Nephron (organoid): ENCODE measurements around the gene ACVR2A.

ENCODE experiments used
- H3K27ac Mint-ChIP-seq, 3 experiments: 2 replicates each; pipeline ENCODE4 v1.8.0; 2020; ENCODE audit warnings: mixed read lengths in 3 of 3, mild to moderate bottlenecking in 2 of 3, moderate library complexity in 1 of 3
- H3K27me3 Mint-ChIP-seq: 2 replicates; pipeline ENCODE4 v1.8.0; 2021; ENCODE audit warnings: low read depth, mild to moderate bottlenecking, moderate library complexity, mixed read lengths
- H3K36me3 Mint-ChIP-seq: 2 replicates; pipeline ENCODE4 v1.8.0; 2020; ENCODE audit warnings: low read depth, mixed read lengths
- H3K4me1 Mint-ChIP-seq: 2 replicates; pipeline ENCODE4 v1.8.0; 2020; ENCODE audit warnings: mixed read lengths
- H3K4me3 Mint-ChIP-seq, 3 experiments: 2 replicates each; pipeline ENCODE4 v1.8.0; 2020; ENCODE audit warnings: mild to moderate bottlenecking in 3 of 3, mixed read lengths in 3 of 3, moderate library complexity in 2 of 3
- H3K9me3 Mint-ChIP-seq: 2 replicates; pipeline ENCODE4 v1.8.0; 2020; ENCODE audit warnings: mixed read lengths
- CTCF ChIP-seq, 3 experiments: fragments of 200-600 bp; sonication (generic); IDR thresholded peaks; one replicate each; pipeline ENCODE4 v1.5.0; 2021; ENCODE audit warnings: antibody characterized with exemption in 3 of 3; ENCODE audit not compliant: unreplicated experiment in 3 of 3

The ACVR2A gene

GRCh38 chr2:147850838-147851237 is 6.0 kb downstream of the ACVR2A start:
- peaks cover 4% of the 10 kb centered on the region for H3K36me3 Mint-ChIP-seq
- peaks cover 59% of the 10 kb centered on the region for H3K4me1 Mint-ChIP-seq
- H3K9me3 Mint-ChIP-seq, result no peaks in the 10 kb centered on the region
- H3K27me3 Mint-ChIP-seq, result no peaks in the 10 kb centered on the region
- H3K4me3 Mint-ChIP-seq, result peak overlapping the region in 2 of 3 experiments; percentile 8 to 75
- H3K27ac Mint-ChIP-seq, result no peak overlapping the region
- no peak for TF ChIP-seq CTCF (IDR thresholded peaks at IDR 0.05; ENCODE audit: unreplicated experiment in 3 of 3)

- H3K36me3 Mint-ChIP-seq, result peaks cover 4% of the 10 kb centered on the region
- peak overlapping the region in 1 of 3 experiments; percentile 37 for H3K4me3 Mint-ChIP-seq
- peaks cover 58% of the 10 kb centered on the region for H3K4me1 Mint-ChIP-seq
- no peaks in the 10 kb centered on the region for H3K27me3 Mint-ChIP-seq
- no peaks in the 10 kb centered on the region for H3K9me3 Mint-ChIP-seq
- TF ChIP-seq CTCF (IDR thresholded peaks at IDR 0.05; ENCODE audit: unreplicated experiment in 3 of 3), result no peak
- no peak overlapping the region for H3K27ac Mint-ChIP-seq
These were observed 6.6 kb downstream of the ACVR2A start for GRCh38 chr2:147851244-147851930.

GRCh38 chr2:147854557-147855134 is 9.8 kb downstream of the ACVR2A start:
- no peaks in the 10 kb centered on the region for H3K9me3 Mint-ChIP-seq
- no peak overlapping the region for H3K4me3 Mint-ChIP-seq
- H3K27me3 Mint-ChIP-seq, result no peaks in the 10 kb centered on the region
- TF ChIP-seq CTCF (IDR thresholded peaks at IDR 0.05; ENCODE audit: unreplicated experiment in 3 of 3), result no peak
- H3K4me1 Mint-ChIP-seq, result peaks cover 71% of the 10 kb centered on the region
- H3K27ac Mint-ChIP-seq, result no peak overlapping the region
- no peaks in the 10 kb centered on the region for H3K36me3 Mint-ChIP-seq

- no peak overlapping the region for H3K27ac Mint-ChIP-seq
- no peaks in the 10 kb centered on the region for H3K27me3 Mint-ChIP-seq
- no peak for TF ChIP-seq CTCF (IDR thresholded peaks at IDR 0.05; ENCODE audit: unreplicated experiment in 3 of 3)
- H3K9me3 Mint-ChIP-seq, result no peaks in the 10 kb centered on the region
- H3K4me1 Mint-ChIP-seq, result peaks cover 71% of the 10 kb centered on the region
- no peaks in the 10 kb centered on the region for H3K36me3 Mint-ChIP-seq
- H3K4me3 Mint-ChIP-seq, result no peak overlapping the region
These were observed 10.5 kb downstream of the ACVR2A start for GRCh38 chr2:147855316-147855715.

- no peak overlapping the region for H3K27ac Mint-ChIP-seq
- H3K36me3 Mint-ChIP-seq, result no peaks in the 10 kb centered on the region
- peaks cover 71% of the 10 kb centered on the region for H3K4me1 Mint-ChIP-seq
- no peak for TF ChIP-seq CTCF (IDR thresholded peaks at IDR 0.05; ENCODE audit: unreplicated experiment in 3 of 3)
- no peak overlapping the region for H3K4me3 Mint-ChIP-seq
- no peaks in the 10 kb centered on the region for H3K27me3 Mint-ChIP-seq
- H3K9me3 Mint-ChIP-seq, result no peaks in the 10 kb centered on the region
These were observed 11.1 kb downstream of the ACVR2A start for GRCh38 chr2:147855977-147856376.

- H3K9me3 Mint-ChIP-seq, result no peaks in the 10 kb centered on the region
- H3K4me3 Mint-ChIP-seq, result peak overlapping the region in 1 of 3 experiments; percentile 17
- peak overlapping the region; percentile 23 to 82 (median 78) for H3K27ac Mint-ChIP-seq
- H3K4me1 Mint-ChIP-seq, result peaks cover 54% of the 10 kb centered on the region
- no peak for TF ChIP-seq CTCF (IDR thresholded peaks at IDR 0.05; ENCODE audit: unreplicated experiment in 3 of 3)
- peaks cover 3% of the 10 kb centered on the region for H3K36me3 Mint-ChIP-seq
- H3K27me3 Mint-ChIP-seq, result no peaks in the 10 kb centered on the region
These were observed 15.2 kb downstream of the ACVR2A start for GRCh38 chr2:147860009-147860408.
